Mesenchymal stem cell (in vitro differentiated cells and primary cell): ENCODE measurements around the gene MIEN1.

Source experiments
- DNase-seq: peaks from one replicate; pipeline ENCODE4 v3.0.0-alpha.2; 2013
- H2AFZ ChIP-seq: one replicate; pipeline ENCODE4 v1.6.1; 2013; ENCODE audit warnings: low read depth, mild to moderate bottlenecking, control low read depth, inconsistent platforms, low read length, moderate library complexity
- H2AK5ac ChIP-seq: 2 replicates; pipeline ENCODE4 v1.6.1; 2013; ENCODE audit warnings: low read length, moderate library complexity, mild to moderate bottlenecking, inconsistent platforms; ENCODE audit not compliant: severe bottlenecking
- H2BK120ac ChIP-seq: one replicate; pipeline ENCODE4 v1.6.1; 2013; ENCODE audit warnings: low read depth, mild to moderate bottlenecking, inconsistent platforms, low read length, moderate library complexity
- H2BK12ac ChIP-seq, 2 experiments: one replicate each; pipeline ENCODE4 v1.6.1; 2013; ENCODE audit warnings: inconsistent platforms in 2 of 2, low read length in 2 of 2, mild to moderate bottlenecking in 2 of 2, moderate library complexity in 2 of 2, control low read depth in 1 of 2
- H2BK15ac ChIP-seq: one replicate; pipeline ENCODE4 v1.6.1; 2013; ENCODE audit warnings: mild to moderate bottlenecking, low read depth, inconsistent platforms; ENCODE audit not compliant: poor library complexity, severe bottlenecking
- H2BK5ac ChIP-seq: 2 replicates; pipeline ENCODE4 v1.6.1; 2013; ENCODE audit warnings: low read depth, mild to moderate bottlenecking, low read length, control low read depth, inconsistent platforms; ENCODE audit not compliant: poor library complexity, severe bottlenecking
- H3K14ac ChIP-seq, 2 experiments: one replicate each; pipeline ENCODE4 v1.6.1; 2013; ENCODE audit warnings: inconsistent platforms in 2 of 2, low read length in 2 of 2, control low read depth in 1 of 2, mild to moderate bottlenecking in 1 of 2, moderate library complexity in 1 of 2
- H3K18ac ChIP-seq, 2 experiments: one replicate each; pipeline ENCODE4 v1.6.1; 2013; ENCODE audit warnings: inconsistent platforms in 2 of 2, low read length in 2 of 2, control low read depth in 1 of 2, low read depth in 1 of 2, mild to moderate bottlenecking in 1 of 2
- H3K23ac ChIP-seq, 2 experiments: one replicate each; pipeline ENCODE4 v1.6.1; 2013; ENCODE audit warnings: inconsistent platforms in 2 of 2, low read length in 2 of 2, mild to moderate bottlenecking in 2 of 2, moderate library complexity in 2 of 2, control low read depth in 1 of 2
- H3K27ac ChIP-seq: 2 replicates; pipeline ENCODE4 v1.5.1; 2013; ENCODE audit warnings: mild to moderate bottlenecking, moderate library complexity, low read length, control low read depth, inconsistent platforms; ENCODE audit not compliant: poor library complexity, severe bottlenecking
- H3K27me3 ChIP-seq, 2 experiments: 2 replicates each; pipeline versions ENCODE4 v1.6.1 to v1.7.0; 2013; ENCODE audit warnings: low read length in 2 of 2, mild to moderate bottlenecking in 2 of 2, moderate library complexity in 2 of 2, control low read depth in 1 of 2, inconsistent platforms in 1 of 2; ENCODE audit not compliant: control insufficient read depth in 1 of 2, insufficient read depth in 1 of 2
- H3K36me3 ChIP-seq, 2 experiments: 2 replicates each; pipeline versions ENCODE4 v1.6.1 to v1.7.0; 2013; ENCODE audit warnings: low read length in 2 of 2, control low read depth in 1 of 2, inconsistent platforms in 1 of 2, low read depth in 1 of 2, mild to moderate bottlenecking in 1 of 2; ENCODE audit not compliant: insufficient read depth in 2 of 2, control insufficient read depth in 1 of 2
- H3K4ac ChIP-seq, 2 experiments: one replicate each; pipeline ENCODE4 v1.6.1; 2013; ENCODE audit warnings: inconsistent platforms in 2 of 2, low read length in 2 of 2, mild to moderate bottlenecking in 2 of 2, moderate library complexity in 2 of 2, control low read depth in 1 of 2, low read depth in 1 of 2
- H3K4me1 ChIP-seq: 2 replicates; pipeline ENCODE4 v1.6.1; 2013; ENCODE audit warnings: low read depth, low read length, control low read depth; ENCODE audit not compliant: control insufficient read depth, insufficient read depth
- H3K4me2 ChIP-seq: 2 replicates; pipeline ENCODE4 v1.6.1; 2013; ENCODE audit warnings: low read length, mild to moderate bottlenecking, inconsistent platforms; ENCODE audit not compliant: poor library complexity, severe bottlenecking
- H3K4me3 ChIP-seq, 2 experiments: 2 replicates each; pipeline versions ENCODE4 v1.5.1 to v1.7.0; 2013; ENCODE audit warnings: low read length in 2 of 2, mild to moderate bottlenecking in 2 of 2, control low read depth in 1 of 2, low read depth in 1 of 2; ENCODE audit not compliant: insufficient read depth in 1 of 2
- H3K79me1 ChIP-seq: replicated peaks from 2 replicates; pipeline ENCODE4 v1.6.1; 2013; ENCODE audit warnings: mild to moderate bottlenecking, control low read depth, low read length, inconsistent platforms; ENCODE audit not compliant: poor library complexity, severe bottlenecking
- H3K9ac ChIP-seq: 2 replicates; pipeline ENCODE4 v1.7.0; 2013; ENCODE audit warnings: mild to moderate bottlenecking, low read length, moderate library complexity
- H3K9me3 ChIP-seq: 2 replicates; pipeline ENCODE4 v1.7.0; 2013; ENCODE audit warnings: mild to moderate bottlenecking, low read length; ENCODE audit not compliant: control insufficient read depth
- H4K8ac ChIP-seq: one replicate; pipeline ENCODE4 v1.6.1; 2013; ENCODE audit warnings: inconsistent platforms, mild to moderate bottlenecking, low read length, moderate library complexity
- H4K91ac ChIP-seq: one replicate; pipeline ENCODE4 v1.6.1; 2013; ENCODE audit warnings: mild to moderate bottlenecking, low read length, inconsistent platforms
- WGBS: methylation state at CpG from one replicate; pipeline ENCODE4 v1.1.7; 2013; ENCODE audit warnings: mixed read lengths; 5-methylcytosine and 5-hydroxymethylcytosine counted together

Gene MIEN1

GRCh38 chr17:39753514-39754160 is 23.3 kb upstream of the MIEN1 start:
- Histone ChIP-seq H3K27me3 (peaks cover 0 to 14% of the 10 kb centered on the region in 2 experiments), H3K23ac (peak overlapping the region in 1 of 2 experiments; percentile 45), H2BK15ac (peak overlapping the region; percentile 89), H3K27ac (no peak overlapping the region), H2BK5ac (no peak overlapping the region), H3K9ac (peak overlapping the region; percentile 89), H3K4me1 (peaks cover 43% of the 10 kb centered on the region), H4K91ac (peak overlapping the region; percentile 74), H3K18ac (peak overlapping the region; percentile 98 to 99), H3K79me1 (no peaks in the 10 kb centered on the region), H4K8ac (peak overlapping the region; percentile 99), H3K14ac (peak overlapping the region in 1 of 2 experiments; percentile 31), H2BK12ac (peak overlapping the region; percentile 7 to 56), H3K4ac (peak overlapping the region; percentile 12 to 96), H2AK5ac (peak overlapping the region; percentile 5), H3K9me3 (no peaks in the 10 kb centered on the region), H3K4me2 (peak overlapping the region; percentile 82), H2BK120ac (peak overlapping the region; percentile 55), H2AFZ (peak overlapping the region; percentile 91), H3K36me3 (no peaks in the 10 kb centered on the region), H3K4me3 (peak overlapping the region; percentile 60 to 83)
- no peak for DNase-seq
- WGBS, result 21% methylated on average over 28 of the region's 55 CpGs

- 79% methylated on average over 11 of the region's 13 CpGs for WGBS
- no peaks in the 10 kb centered on the region for H3K9me3 ChIP-seq
- no peak overlapping the region for H3K23ac ChIP-seq
Measured at GRCh38 chr17:39752241-39752881, 22.0 kb upstream of the MIEN1 start.

GRCh38 chr17:39751637-39752036 is 21.3 kb upstream of the MIEN1 start:
- H2BK120ac ChIP-seq, result peak overlapping the region; percentile 35
- H3K27ac ChIP-seq, result no peak overlapping the region
- 82% methylated on average over 9 of the region's 10 CpGs for WGBS

More at GRCh38 chr17:39752241-39752881, 22.0 kb upstream of the MIEN1 start:
- Histone ChIP-seq H4K8ac (no peak overlapping the region), H2BK15ac (no peak overlapping the region), H2AK5ac (no peak overlapping the region), H3K4me3 (no peak overlapping the region), H2BK12ac (no peak overlapping the region), H3K27me3 (peaks cover 0 to 6% of the 10 kb centered on the region in 2 experiments), H2BK120ac (no peak overlapping the region), H3K27ac (no peak overlapping the region), H3K36me3 (peaks cover 0 to 5% of the 10 kb centered on the region in 2 experiments), H3K18ac (no peak overlapping the region), H3K9ac (no peak overlapping the region), H3K4me1 (peaks cover 43% of the 10 kb centered on the region), H3K4ac (no peak overlapping the region), H3K4me2 (no peak overlapping the region), H4K91ac (no peak overlapping the region), H2BK5ac (no peak overlapping the region), H3K14ac (no peak overlapping the region), H3K79me1 (no peaks in the 10 kb centered on the region), H2AFZ (no peak overlapping the region)
- no peak for DNase-seq

GRCh38 chr17:39751016-39751543 is 20.7 kb upstream of the MIEN1 start:
- H3K9me3 ChIP-seq, result no peaks in the 10 kb centered on the region
- H3K9ac ChIP-seq, result no peak overlapping the region
- DNase-seq, result no peak
- H2AK5ac ChIP-seq, result no peak overlapping the region
- H3K18ac ChIP-seq, result no peak overlapping the region
- no peak overlapping the region for H3K23ac ChIP-seq
- H3K79me1 ChIP-seq, result no peaks in the 10 kb centered on the region
- no peak overlapping the region for H2AFZ ChIP-seq
- no peak overlapping the region for H3K27ac ChIP-seq
- no peak overlapping the region for H4K8ac ChIP-seq
- no peak overlapping the region for H3K4me2 ChIP-seq
- H3K4me1 ChIP-seq, result peaks cover 41% of the 10 kb centered on the region
- no peak overlapping the region for H2BK120ac ChIP-seq
- peaks cover 0 to 18% of the 10 kb centered on the region in 2 experiments for H3K36me3 ChIP-seq
- peaks cover 0 to 3% of the 10 kb centered on the region in 2 experiments for H3K27me3 ChIP-seq
- 76% methylated on average over 5 of the region's 5 CpGs for WGBS
- H2BK15ac ChIP-seq, result no peak overlapping the region
- H3K14ac ChIP-seq, result no peak overlapping the region
- H3K4me3 ChIP-seq, result no peak overlapping the region
- H4K91ac ChIP-seq, result no peak overlapping the region
- no peak overlapping the region for H2BK5ac ChIP-seq
- H3K4ac ChIP-seq, result no peak overlapping the region
- H2BK12ac ChIP-seq, result no peak overlapping the region

More at GRCh38 chr17:39751637-39752036, 21.3 kb upstream of the MIEN1 start:
- Histone ChIP-seq H2BK15ac (no peak overlapping the region), H3K4ac (no peak overlapping the region), H3K18ac (no peak overlapping the region), H3K9ac (no peak overlapping the region), H3K79me1 (no peaks in the 10 kb centered on the region), H2AFZ (no peak overlapping the region), H2BK12ac (no peak overlapping the region), H3K4me3 (no peak overlapping the region), H2BK5ac (no peak overlapping the region), H4K91ac (no peak overlapping the region), H3K4me2 (no peak overlapping the region), H3K27me3 (peaks cover 0 to 3% of the 10 kb centered on the region in 2 experiments), H3K14ac (no peak overlapping the region), H3K36me3 (peaks cover 0 to 12% of the 10 kb centered on the region in 2 experiments), H2AK5ac (peak overlapping the region; percentile 23), H3K23ac (no peak overlapping the region), H4K8ac (no peak overlapping the region), H3K4me1 (peaks cover 43% of the 10 kb centered on the region), H3K9me3 (no peaks in the 10 kb centered on the region)
- DNase-seq, result no peak
